ENCODE results near the gene PRPF40A. TPM values are rescaled to one million over a fixed set of nuclear protein-coding genes. Genes with fewer than 3 reads are reported as not detected.
"Not testable (repeated sequence)": the region's sequence is repeated elsewhere in the genome, so short reads cannot be mapped to it uniquely, and the experiment has no call there.

Gene PRPF40A
- total RNA-seq, 1 donor from 2014 or later = 132 TPM

- no peak overlapping the region for H3K27ac Mint-ChIP-seq
- DNase-seq (ENCODE audit: low spot score, unreplicated experiment) = no peak
- peaks cover 15% of the 10 kb centered on the region for H3K4me1 Mint-ChIP-seq (ENCODE audit: low read depth)
- no peaks in the 10 kb centered on the region for H3K9me3 Mint-ChIP-seq (ENCODE audit: low read depth)
- peaks cover 17% of the 10 kb centered on the region for H3K36me3 Mint-ChIP-seq (ENCODE audit: insufficient read depth)
- no peak for TF ChIP-seq CTCF (IDR thresholded peaks at IDR 0.05; ENCODE audit: unreplicated experiment)
- H3K4me3 Mint-ChIP-seq (ENCODE audit: low read depth) = no peak overlapping the region
- H3K27me3 Mint-ChIP-seq = no peaks in the 10 kb centered on the region
Measured at GRCh38 chr2:152759290-152760072, 42.2 kb upstream of the PRPF40A start.

- peaks cover 26% of the 10 kb centered on the region for H3K36me3 Mint-ChIP-seq (ENCODE audit: insufficient read depth)
- no peaks in the 10 kb centered on the region for H3K4me1 Mint-ChIP-seq (ENCODE audit: low read depth)
- TF ChIP-seq CTCF (IDR thresholded peaks at IDR 0.05; ENCODE audit: unreplicated experiment) = peak; percentile 63
- no peaks in the 10 kb centered on the region for H3K27me3 Mint-ChIP-seq
- no peak overlapping the region for H3K4me3 Mint-ChIP-seq (ENCODE audit: low read depth)
- no peaks in the 10 kb centered on the region for H3K9me3 Mint-ChIP-seq (ENCODE audit: low read depth)
- no peak overlapping the region for H3K27ac Mint-ChIP-seq
- no peak for DNase-seq (ENCODE audit: low spot score, unreplicated experiment)
Measured at GRCh38 chr2:152755029-152755428, 37.8 kb upstream of the PRPF40A start.

GRCh38 chr2:152747751-152748150 lies 30.5 kb upstream of the PRPF40A start:
- not testable (repeated sequence) for H3K27me3 Mint-ChIP-seq; H3K9me3 Mint-ChIP-seq (ENCODE audit: low read depth); H3K4me1 Mint-ChIP-seq (ENCODE audit: low read depth); H3K27ac Mint-ChIP-seq; H3K4me3 Mint-ChIP-seq (ENCODE audit: low read depth); DNase-seq (ENCODE audit: low spot score, unreplicated experiment)
- H3K36me3 Mint-ChIP-seq (ENCODE audit: insufficient read depth) = peaks cover 13% of the 10 kb centered on the region

GRCh38 chr2:152743002-152743401 lies 25.7 kb upstream of the PRPF40A start:
- peaks cover 7% of the 10 kb centered on the region for H3K9me3 Mint-ChIP-seq (ENCODE audit: low read depth)
- peak; percentile 58 for TF ChIP-seq CTCF (IDR thresholded peaks at IDR 0.05; ENCODE audit: unreplicated experiment)
- no peak for DNase-seq (ENCODE audit: low spot score, unreplicated experiment)
- H3K27me3 Mint-ChIP-seq = no peaks in the 10 kb centered on the region
- H3K4me1 Mint-ChIP-seq (ENCODE audit: low read depth) = no peaks in the 10 kb centered on the region
- peaks cover 19% of the 10 kb centered on the region for H3K36me3 Mint-ChIP-seq (ENCODE audit: insufficient read depth)
- H3K4me3 Mint-ChIP-seq (ENCODE audit: low read depth) = no peak overlapping the region
- H3K27ac Mint-ChIP-seq = no peak overlapping the region

- peaks cover 31% of the 10 kb centered on the region for H3K36me3 Mint-ChIP-seq (ENCODE audit: insufficient read depth)
Measured at GRCh38 chr2:152740743-152741328, 23.6 kb upstream of the PRPF40A start.

GRCh38 chr2:152739705-152740104 lies 22.4 kb upstream of the PRPF40A start:
- not testable (repeated sequence) for H3K9me3 Mint-ChIP-seq (ENCODE audit: low read depth)

More at GRCh38 chr2:152740743-152741328, 23.6 kb upstream of the PRPF40A start:
- H3K27me3 Mint-ChIP-seq = no peaks in the 10 kb centered on the region
- DNase-seq (ENCODE audit: low spot score, unreplicated experiment) = no peak
- H3K27ac Mint-ChIP-seq = no peak overlapping the region
- no peaks in the 10 kb centered on the region for H3K4me1 Mint-ChIP-seq (ENCODE audit: low read depth)
- TF ChIP-seq CTCF (IDR thresholded peaks at IDR 0.05; ENCODE audit: unreplicated experiment) = peak; percentile 81
- peaks cover 7% of the 10 kb centered on the region for H3K9me3 Mint-ChIP-seq (ENCODE audit: low read depth)
- no peak overlapping the region for H3K4me3 Mint-ChIP-seq (ENCODE audit: low read depth)

More at GRCh38 chr2:152739705-152740104, 22.4 kb upstream of the PRPF40A start:
- not testable (repeated sequence) for H3K4me1 Mint-ChIP-seq (ENCODE audit: low read depth); H3K27me3 Mint-ChIP-seq; H3K27ac Mint-ChIP-seq; DNase-seq (ENCODE audit: low spot score, unreplicated experiment); H3K4me3 Mint-ChIP-seq (ENCODE audit: low read depth)
- peaks cover 36% of the 10 kb centered on the region for H3K36me3 Mint-ChIP-seq (ENCODE audit: insufficient read depth)

All from progenitor cell of endocrine pancreas (in vitro differentiated cells).